Measurements from ENCODE around the gene SLC50A1. TPM values are rescaled to one million over a fixed set of nuclear protein-coding genes. Genes with fewer than 3 reads are reported as not detected.

Gene SLC50A1
- total RNA-seq, 1 experiment from 2014 or later = 38.4 TPM

- DNase-seq = peak; percentile 35 to 54
- peak overlapping the region; percentile 89 for H3K4me3 Mint-ChIP-seq (ENCODE audit: unreplicated experiment)
- TSS peak; percentile 61 for BruUV-seq (replicated peaks)
- Histone ChIP-seq H3K4me1 (peaks cover 49% of the 10 kb centered on the region), H3K9me3 (no peaks in the 10 kb centered on the region), H3K27me3 (replicated peaks; ENCODE audit: control insufficient read depth, insufficient read depth, low read length) (no peaks in the 10 kb centered on the region), H3K36me3 (ENCODE audit: control insufficient read depth, insufficient read depth, low read length) (peaks cover 9% of the 10 kb centered on the region), H3K4me3 (ENCODE audit: low read depth, low read length) (peak overlapping the region; percentile 68)
- POLR2A ChIA-PET = interaction anchor here (1.2 kb wide), 1 partner anchor 9 kb away, joined by 3 read pairs; no protein-coding TSS in a partner anchor
- CTCF ChIA-PET = interaction anchor here (0.7 to 3.7 kb wide), 4 partner anchors 37 to 65 kb away, joined by 3 to 16 read pairs (median 10); partner anchors contain the start of gene KRTCAP2
- TF ChIP-seq CTCF (IDR thresholded peaks at IDR 0.05; ENCODE audit: insufficient read depth in 1 of 2, low read depth in 1 of 2, low read length in 1 of 2, severe bottlenecking in 1 of 2, unreplicated experiment in 1 of 2) = no peak
- no peaks in the 10 kb centered on the region for H3K9me3 Mint-ChIP-seq (ENCODE audit: unreplicated experiment)
- H3K36me3 Mint-ChIP-seq (ENCODE audit: insufficient read depth, unreplicated experiment) = peaks cover 57% of the 10 kb centered on the region
- peaks cover 52% of the 10 kb centered on the region for H3K4me1 Mint-ChIP-seq (ENCODE audit: low read depth, unreplicated experiment)
- intact Hi-C loops (cut with micrococcal nuclease; ENCODE audit: unreplicated experiment) = loop anchor here (5.0 kb wide), 1 partner anchor 127 kb away; the partner anchor contains the start of gene ZBTB7B
- peak overlapping the region; percentile 80 for H3K27ac Mint-ChIP-seq (ENCODE audit: unreplicated experiment)
- no peaks in the 10 kb centered on the region for H3K27me3 Mint-ChIP-seq (ENCODE audit: insufficient read depth, unreplicated experiment)
Measured at GRCh38 chr1:155128755-155129473, 6.7 kb upstream of the SLC50A1 start.

- Mint-ChIP-seq H3K27me3 (ENCODE audit: insufficient read depth, unreplicated experiment) (no peaks in the 10 kb centered on the region), H3K27ac (ENCODE audit: unreplicated experiment) (peak overlapping the region; percentile 80), H3K36me3 (ENCODE audit: insufficient read depth, unreplicated experiment) (peaks cover 68% of the 10 kb centered on the region), H3K4me3 (ENCODE audit: unreplicated experiment) (peak overlapping the region; percentile 89), H3K4me1 (ENCODE audit: low read depth, unreplicated experiment) (peaks cover 37% of the 10 kb centered on the region), H3K9me3 (ENCODE audit: unreplicated experiment) (no peaks in the 10 kb centered on the region)
- ChIA-PET CTCF (interaction anchor here (1.9 to 3.7 kb wide), 3 partner anchors 37 to 42 kb away, joined by 10 to 16 read pairs (median 11); partner anchors contain the start of gene KRTCAP2), POLR2A (interaction anchor here (0.6 to 1.2 kb wide), 4 partner anchors 10 to 45 kb away, joined by 3 to 4 read pairs (median 3); partner anchors contain the start of gene KRTCAP2)
- Histone ChIP-seq H3K4me1 (peaks cover 43% of the 10 kb centered on the region), H3K9me3 (no peaks in the 10 kb centered on the region), H3K27me3 (replicated peaks; ENCODE audit: control insufficient read depth, insufficient read depth, low read length) (no peaks in the 10 kb centered on the region), H3K4me3 (ENCODE audit: low read depth, low read length) (peak overlapping the region; percentile 68), H3K36me3 (ENCODE audit: control insufficient read depth, insufficient read depth, low read length) (peaks cover 14% of the 10 kb centered on the region)
- DNase-seq = no peak
- no peak for TF ChIP-seq CTCF (IDR thresholded peaks at IDR 0.05; ENCODE audit: insufficient read depth in 1 of 2, low read depth in 1 of 2, low read length in 1 of 2, severe bottlenecking in 1 of 2, unreplicated experiment in 1 of 2)
- intact Hi-C loops (cut with micrococcal nuclease; ENCODE audit: unreplicated experiment) = no loop called here
- BruUV-seq (replicated peaks) = no TSS peak
Measured at GRCh38 chr1:155130272-155131006, 5.2 kb upstream of the SLC50A1 start.

- ChIA-PET CTCF (no interaction called here), POLR2A (no interaction called here)
- no peak for DNase-seq
- no peak overlapping the region for H3K4me3 ChIP-seq (ENCODE audit: low read depth, low read length)
- Mint-ChIP-seq H3K36me3 (ENCODE audit: insufficient read depth, unreplicated experiment) (peaks cover 66% of the 10 kb centered on the region), H3K9me3 (ENCODE audit: unreplicated experiment) (no peaks in the 10 kb centered on the region), H3K4me3 (ENCODE audit: unreplicated experiment) (no peak overlapping the region), H3K27ac (ENCODE audit: unreplicated experiment) (peak overlapping the region; percentile 67), H3K27me3 (ENCODE audit: insufficient read depth, unreplicated experiment) (no peaks in the 10 kb centered on the region), H3K4me1 (ENCODE audit: low read depth, unreplicated experiment) (peaks cover 32% of the 10 kb centered on the region)
- intact Hi-C loops (cut with micrococcal nuclease; ENCODE audit: unreplicated experiment) = no loop called here
- H3K4me1 ChIP-seq = peaks cover 34% of the 10 kb centered on the region
- no peaks in the 10 kb centered on the region for H3K9me3 ChIP-seq
- peaks cover 14% of the 10 kb centered on the region for H3K36me3 ChIP-seq (ENCODE audit: control insufficient read depth, insufficient read depth, low read length)
- BruUV-seq (replicated peaks) = no TSS peak
- H3K27me3 ChIP-seq (replicated peaks; ENCODE audit: control insufficient read depth, insufficient read depth, low read length) = no peaks in the 10 kb centered on the region
- no peak for TF ChIP-seq CTCF (IDR thresholded peaks at IDR 0.05; ENCODE audit: insufficient read depth in 1 of 2, low read depth in 1 of 2, low read length in 1 of 2, severe bottlenecking in 1 of 2, unreplicated experiment in 1 of 2)
Measured at GRCh38 chr1:155131285-155131684, 4.4 kb upstream of the SLC50A1 start.

All from Caco-2 (cell line).